GM18507 (cell line): Measurements from ENCODE around the gene RAPGEFL1.
"Not testable (repeated sequence)": the region's sequence is repeated elsewhere in the genome, so short reads cannot be mapped to it uniquely, and the experiment has no call there.

Experiments used
- DNase-seq: peaks from one replicate; pipeline ENCODE4 v3.0.0; 2011; ENCODE audit warnings: low read depth; ENCODE audit not compliant: insufficient read length; ENCODE audit errors: extremely low spot score
- FAIRE-seq: peaks from 2 replicates; lab custom pipeline; 2011; peaks lifted over from hg19 to GRCh38; lab: Jason Lieb, UNC

RAPGEFL1 gene, protein sequence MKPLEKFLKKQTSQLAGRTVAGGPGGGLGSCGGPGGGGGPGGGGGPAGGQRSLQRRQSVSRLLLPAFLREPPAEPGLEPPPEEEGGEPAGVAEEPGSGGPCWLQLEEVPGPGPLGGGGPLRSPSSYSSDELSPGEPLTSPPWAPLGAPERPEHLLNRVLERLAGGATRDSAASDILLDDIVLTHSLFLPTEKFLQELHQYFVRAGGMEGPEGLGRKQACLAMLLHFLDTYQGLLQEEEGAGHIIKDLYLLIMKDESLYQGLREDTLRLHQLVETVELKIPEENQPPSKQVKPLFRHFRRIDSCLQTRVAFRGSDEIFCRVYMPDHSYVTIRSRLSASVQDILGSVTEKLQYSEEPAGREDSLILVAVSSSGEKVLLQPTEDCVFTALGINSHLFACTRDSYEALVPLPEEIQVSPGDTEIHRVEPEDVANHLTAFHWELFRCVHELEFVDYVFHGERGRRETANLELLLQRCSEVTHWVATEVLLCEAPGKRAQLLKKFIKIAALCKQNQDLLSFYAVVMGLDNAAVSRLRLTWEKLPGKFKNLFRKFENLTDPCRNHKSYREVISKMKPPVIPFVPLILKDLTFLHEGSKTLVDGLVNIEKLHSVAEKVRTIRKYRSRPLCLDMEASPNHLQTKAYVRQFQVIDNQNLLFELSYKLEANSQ

GRCh38 chr17:40177275-40177874 is at the start of gene RAPGEFL1:
RAPGEFL1 (plus strand) TSS chr17:40177470; CDS start chr17:40177862, 392 bp downstream.
- DNase-seq (peak; percentile 81), FAIRE-seq (peak; percentile 86)

DNA sequence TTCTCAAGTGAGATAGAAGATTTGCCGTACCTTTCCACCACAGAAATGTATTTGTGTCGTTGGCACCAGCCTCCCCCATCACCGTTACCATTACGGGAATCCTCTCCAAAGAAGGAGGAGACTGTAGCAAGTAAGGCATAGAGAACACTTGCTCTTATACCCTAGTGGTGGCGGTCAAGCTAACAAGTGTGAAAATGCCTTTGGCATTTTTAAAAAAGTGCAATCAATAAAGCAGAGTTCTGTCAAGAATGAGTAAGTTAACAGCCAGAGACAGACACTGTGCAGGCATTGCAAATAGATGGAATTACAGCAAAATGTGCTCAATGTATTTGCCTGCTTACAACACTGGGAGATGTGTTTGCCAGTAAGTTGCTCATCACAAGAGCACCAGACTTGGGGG is 47.8 kb upstream of the RAPGEFL1 start:
- no peak for DNase-seq
- no peak for FAIRE-seq

- FAIRE-seq (no peak), DNase-seq (no peak)
Observed at GRCh38 chr17:40130352-40131042, 46.8 kb upstream of the RAPGEFL1 start.

GRCh38 chr17:40134184-40134583 is 43.1 kb upstream of the RAPGEFL1 start:
- FAIRE-seq: no peak
- no peak for DNase-seq

GRCh38 chr17:40135817-40136216 is 41.5 kb upstream of the RAPGEFL1 start:
- DNase-seq: no peak
- no peak for FAIRE-seq

DNA sequence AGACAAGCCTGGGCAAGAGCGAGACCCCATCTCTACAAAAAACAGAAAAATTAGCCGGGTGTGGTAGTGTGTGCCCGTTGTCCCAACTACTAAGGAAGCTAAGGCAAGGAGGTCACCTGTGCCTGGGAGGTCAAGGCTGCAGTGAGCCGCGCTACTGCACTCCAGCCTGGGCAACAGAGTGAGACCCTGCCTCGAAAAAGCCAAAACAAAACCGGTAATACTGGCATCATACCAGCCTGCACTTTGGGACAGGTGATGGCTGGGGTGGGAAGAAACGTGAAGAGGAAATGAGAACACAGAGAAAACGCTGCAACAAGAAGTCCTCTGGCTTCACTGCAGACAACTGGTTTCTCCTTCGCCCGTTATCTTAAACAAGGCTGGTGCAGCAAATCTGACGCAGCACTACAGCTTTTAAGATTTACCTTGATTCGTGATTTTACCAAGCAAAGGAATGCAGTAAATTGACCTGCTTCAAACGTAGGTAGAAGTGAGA is 37.7 kb upstream of the RAPGEFL1 start:
- DNase-seq (no peak), FAIRE-seq (no peak)

DNA sequence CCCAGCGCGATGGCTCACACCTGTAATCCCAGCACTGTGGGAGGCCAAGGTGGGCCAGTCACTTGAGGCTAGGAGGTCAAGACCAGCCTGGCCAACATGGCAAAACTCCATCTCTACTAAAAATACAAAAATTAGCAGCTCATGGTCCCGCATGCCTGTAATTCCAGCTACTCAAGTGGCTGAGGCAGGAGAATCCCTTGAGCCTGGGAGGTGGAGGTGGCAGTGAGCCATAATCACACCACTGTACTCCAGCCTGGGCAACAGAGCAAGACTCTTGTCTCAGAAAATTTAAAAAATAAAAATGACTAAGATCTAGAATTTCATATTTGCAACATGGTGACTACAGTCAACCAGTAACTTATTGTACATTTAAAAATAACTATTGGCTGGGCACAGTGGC is 34.1 kb upstream of the RAPGEFL1 start:
- FAIRE-seq: not testable (repeated sequence)

DNA sequence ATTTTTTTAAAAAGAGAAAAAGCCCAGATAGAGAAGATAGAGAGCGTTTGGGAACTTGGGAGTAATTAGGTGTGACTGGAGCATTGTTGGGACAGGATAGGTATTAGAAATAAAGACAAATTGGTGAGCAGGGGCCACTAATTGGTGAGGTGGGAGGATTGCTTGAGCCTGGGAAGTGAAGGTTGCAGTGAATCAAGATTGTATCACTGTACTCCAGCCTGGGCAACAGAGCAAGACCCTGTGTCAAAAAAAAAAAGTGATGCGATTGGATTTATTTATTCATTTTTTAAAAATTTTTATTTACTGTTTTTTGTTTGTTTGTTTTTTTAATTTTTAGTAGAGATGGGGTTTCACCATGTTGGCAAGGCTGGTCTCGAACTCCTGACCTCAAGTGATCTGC is 31.8 kb upstream of the RAPGEFL1 start:
- FAIRE-seq: no peak
- DNase-seq: no peak

More for the DNA sequence above, 34.1 kb upstream of the RAPGEFL1 start:
- DNase-seq: not testable (repeated sequence)

DNA sequence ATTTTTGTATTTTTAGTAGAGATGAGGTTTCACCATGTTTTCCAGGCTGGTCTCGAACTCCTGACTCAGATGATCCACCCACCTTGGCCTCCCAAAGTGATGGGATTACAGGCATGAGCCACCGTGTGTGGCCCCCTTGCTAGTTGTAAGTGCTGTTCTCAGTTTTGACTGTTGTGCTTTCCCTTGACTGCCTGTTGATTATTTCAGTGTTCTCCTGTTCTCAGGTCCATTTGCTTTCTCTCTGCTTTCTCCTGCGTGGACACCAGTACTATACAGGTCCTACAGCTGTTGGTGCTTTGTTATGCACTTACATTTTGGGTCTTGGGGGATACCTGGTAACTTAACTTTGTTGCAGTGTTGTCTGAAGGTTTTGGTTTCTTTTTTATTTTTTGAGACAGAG is 28.7 kb upstream of the RAPGEFL1 start:
- DNase-seq (no peak), FAIRE-seq (no peak)

- no peak for DNase-seq
- no peak for FAIRE-seq
Observed at GRCh38 chr17:40150276-40150675, 27.0 kb upstream of the RAPGEFL1 start.

GRCh38 chr17:40151414-40151963 is 25.8 kb upstream of the RAPGEFL1 start:
- no peak for FAIRE-seq
- no peak for DNase-seq

DNA sequence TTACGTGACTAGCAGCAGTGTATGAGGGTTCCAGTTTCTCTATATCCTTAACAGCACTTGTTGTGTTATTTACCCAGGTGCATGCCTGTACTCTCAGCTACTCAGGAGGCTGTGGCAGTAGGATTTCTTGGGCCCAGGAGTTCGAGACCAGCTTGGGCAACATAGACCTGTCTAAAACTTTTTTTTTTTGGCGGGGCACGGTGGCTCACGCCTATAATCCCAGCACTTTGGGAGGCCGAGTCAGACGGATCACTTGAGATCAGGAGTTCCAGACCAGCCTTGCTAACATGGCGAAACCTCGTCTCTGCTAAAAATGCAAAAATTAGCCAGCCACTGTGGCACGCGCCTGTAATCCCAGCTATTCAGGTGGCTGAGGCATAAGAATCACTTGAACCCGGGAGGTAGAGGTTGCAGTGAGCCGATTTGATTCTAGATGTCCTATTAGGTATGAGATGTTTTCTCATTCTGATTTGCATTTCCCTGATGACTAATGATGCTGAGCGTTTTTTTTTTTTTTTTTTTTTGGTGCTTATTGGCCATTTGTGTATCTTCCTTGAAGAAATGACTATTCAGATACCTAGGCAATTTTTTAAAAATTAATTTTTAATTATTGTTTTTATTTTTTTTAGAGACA is 23.6 kb upstream of the RAPGEFL1 start:
- DNase-seq: no peak
- no peak for FAIRE-seq

DNA sequence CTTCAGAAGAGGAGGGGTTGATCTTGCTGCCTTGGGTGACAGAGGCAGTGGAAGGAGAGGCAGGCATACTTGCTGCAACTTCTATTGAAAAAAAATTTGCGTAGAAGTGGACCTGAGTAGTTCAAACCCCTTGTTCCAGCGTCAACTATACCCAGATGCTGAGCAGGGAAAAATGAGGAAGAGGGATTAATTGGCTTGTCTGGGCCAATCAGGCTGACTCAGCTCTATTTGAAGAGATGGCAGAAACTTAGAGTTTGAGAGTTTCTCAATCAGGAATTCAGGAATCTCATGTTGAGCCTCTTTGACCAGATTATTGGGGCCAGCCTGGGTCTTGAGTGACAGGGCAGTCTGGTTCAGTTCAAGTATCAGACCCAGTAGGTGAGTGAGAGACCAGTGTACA is 19.3 kb upstream of the RAPGEFL1 start:
- DNase-seq (no peak), FAIRE-seq (no peak)

- FAIRE-seq (no peak), DNase-seq (no peak)
Observed at GRCh38 chr17:40158438-40159013, 18.7 kb upstream of the RAPGEFL1 start.

DNA sequence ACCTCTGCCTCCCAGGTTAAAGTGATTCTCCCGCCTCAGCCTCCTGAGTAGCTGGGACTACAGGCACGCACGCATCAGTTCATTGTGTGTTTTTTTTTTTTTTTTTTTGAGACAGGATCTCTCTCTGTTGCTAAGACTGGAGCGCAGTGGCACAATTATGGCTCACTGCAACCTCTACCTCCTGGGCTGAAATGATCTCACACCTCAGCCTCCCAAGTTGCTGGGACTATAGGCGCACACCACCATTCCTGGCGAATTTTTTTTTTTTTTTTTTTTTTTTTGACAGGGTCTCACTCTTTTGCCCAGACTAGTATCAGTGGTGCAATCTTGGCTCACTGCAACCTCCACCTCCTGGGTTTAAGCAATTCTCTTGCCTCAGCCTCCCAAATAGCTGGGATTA is 17.8 kb upstream of the RAPGEFL1 start:
- FAIRE-seq (no peak), DNase-seq (no peak)

- no peak for FAIRE-seq
Observed at GRCh38 chr17:40167685-40168261, 9.5 kb upstream of the RAPGEFL1 start.

DNA sequence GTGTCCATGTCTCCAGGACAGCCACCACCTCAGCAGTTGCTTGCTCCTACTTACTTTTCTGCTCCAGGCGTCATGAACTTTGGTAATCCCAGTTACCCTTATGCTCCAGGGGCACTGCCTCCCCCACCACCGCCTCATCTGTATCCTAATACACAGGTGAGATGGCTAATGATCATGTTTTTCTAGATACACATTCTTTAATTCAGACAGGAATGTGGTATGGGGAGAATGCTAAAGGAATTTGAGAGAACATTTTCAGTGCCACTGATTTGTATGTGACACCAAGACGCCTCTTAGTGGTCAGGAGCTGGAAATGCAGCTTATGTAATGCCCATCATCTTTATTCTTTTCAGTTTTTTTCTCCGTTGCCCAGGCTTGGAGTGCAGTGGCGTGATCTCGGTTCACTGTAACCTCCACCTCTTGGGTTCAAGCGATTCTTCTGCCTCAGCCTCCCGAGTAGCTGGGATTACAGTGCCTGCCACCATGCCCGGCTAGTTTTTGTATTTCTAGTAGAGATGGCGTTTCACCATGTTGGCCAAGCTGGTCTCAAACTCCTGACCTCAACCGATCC is 8.9 kb upstream of the RAPGEFL1 start:
- peak; percentile 73 for FAIRE-seq
- no peak for DNase-seq

More at GRCh38 chr17:40167685-40168261, 9.5 kb upstream of the RAPGEFL1 start:
- DNase-seq: no peak

GRCh38 chr17:40170325-40170724 is 6.9 kb upstream of the RAPGEFL1 start:
- FAIRE-seq (no peak), DNase-seq (no peak)
